Vagina (tissue), 2 donors: Measurements from ENCODE around the gene DHX8.

ENCODE experiments used
- CTCF ChIP-seq, 3 experiments: fragments of 450-650 bp in 2 of 3; fragments of 200-600 bp in 1 of 3; sonication (generic) in 1 of 3; IDR thresholded peaks; one replicate each; pipeline ENCODE4 v1.5.1; 2017 to 2019; ENCODE audit warnings: antibody characterized with exemption in 3 of 3, mild to moderate bottlenecking in 2 of 3, moderate library complexity in 2 of 3
- POLR2A ChIP-seq, 2 donors: fragments of 450-650 bp; IDR thresholded peaks; one replicate each; pipeline ENCODE4 v1.6.1; 2017; ENCODE audit warnings: antibody characterized with exemption in 2 of 2, mild to moderate bottlenecking in 2 of 2, moderate library complexity in 2 of 2
- POLR2AphosphoS5 ChIP-seq, 2 donors: sonication (generic); formaldehyde crosslinking; IDR thresholded peaks; one replicate each; pipeline ENCODE4 v1.9.0; 2017; ENCODE audit warnings: antibody characterized with exemption in 2 of 2, mild to moderate bottlenecking in 2 of 2, low read depth in 1 of 2; ENCODE audit not compliant: insufficient read depth in 1 of 2

GRCh38 chr17:43570518-43570928 is 86.7 kb downstream of the DHX8 start:
- no peak for TF ChIP-seq POLR2A (IDR thresholded peaks at IDR 0.05)
- TF ChIP-seq CTCF (IDR thresholded peaks at IDR 0.05) = no peak
- no peak for TF ChIP-seq POLR2AphosphoS5 (IDR thresholded peaks at IDR 0.05; ENCODE audit: insufficient read depth in 1 of 2, low read depth in 1 of 2)
